HG03575 (cell line): ENCODE measurements around the gene CD209.
"Not testable (repeated sequence)": the region's sequence is repeated elsewhere in the genome, so short reads cannot be mapped to it uniquely, and the experiment has no call there.

Source experiments
- ATAC-seq: cut with Tn5 transposase; IDR thresholded peaks from one replicate; pipeline ENCODE4 v1.9.1; 2021; ENCODE audit not compliant: unreplicated experiment, insufficient number of reproducible peaks, low FRiP score; ENCODE audit errors: extremely low read depth

Gene CD209, protein sequence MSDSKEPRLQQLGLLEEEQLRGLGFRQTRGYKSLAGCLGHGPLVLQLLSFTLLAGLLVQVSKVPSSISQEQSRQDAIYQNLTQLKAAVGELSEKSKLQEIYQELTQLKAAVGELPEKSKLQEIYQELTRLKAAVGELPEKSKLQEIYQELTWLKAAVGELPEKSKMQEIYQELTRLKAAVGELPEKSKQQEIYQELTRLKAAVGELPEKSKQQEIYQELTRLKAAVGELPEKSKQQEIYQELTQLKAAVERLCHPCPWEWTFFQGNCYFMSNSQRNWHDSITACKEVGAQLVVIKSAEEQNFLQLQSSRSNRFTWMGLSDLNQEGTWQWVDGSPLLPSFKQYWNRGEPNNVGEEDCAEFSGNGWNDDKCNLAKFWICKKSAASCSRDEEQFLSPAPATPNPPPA

DNA sequence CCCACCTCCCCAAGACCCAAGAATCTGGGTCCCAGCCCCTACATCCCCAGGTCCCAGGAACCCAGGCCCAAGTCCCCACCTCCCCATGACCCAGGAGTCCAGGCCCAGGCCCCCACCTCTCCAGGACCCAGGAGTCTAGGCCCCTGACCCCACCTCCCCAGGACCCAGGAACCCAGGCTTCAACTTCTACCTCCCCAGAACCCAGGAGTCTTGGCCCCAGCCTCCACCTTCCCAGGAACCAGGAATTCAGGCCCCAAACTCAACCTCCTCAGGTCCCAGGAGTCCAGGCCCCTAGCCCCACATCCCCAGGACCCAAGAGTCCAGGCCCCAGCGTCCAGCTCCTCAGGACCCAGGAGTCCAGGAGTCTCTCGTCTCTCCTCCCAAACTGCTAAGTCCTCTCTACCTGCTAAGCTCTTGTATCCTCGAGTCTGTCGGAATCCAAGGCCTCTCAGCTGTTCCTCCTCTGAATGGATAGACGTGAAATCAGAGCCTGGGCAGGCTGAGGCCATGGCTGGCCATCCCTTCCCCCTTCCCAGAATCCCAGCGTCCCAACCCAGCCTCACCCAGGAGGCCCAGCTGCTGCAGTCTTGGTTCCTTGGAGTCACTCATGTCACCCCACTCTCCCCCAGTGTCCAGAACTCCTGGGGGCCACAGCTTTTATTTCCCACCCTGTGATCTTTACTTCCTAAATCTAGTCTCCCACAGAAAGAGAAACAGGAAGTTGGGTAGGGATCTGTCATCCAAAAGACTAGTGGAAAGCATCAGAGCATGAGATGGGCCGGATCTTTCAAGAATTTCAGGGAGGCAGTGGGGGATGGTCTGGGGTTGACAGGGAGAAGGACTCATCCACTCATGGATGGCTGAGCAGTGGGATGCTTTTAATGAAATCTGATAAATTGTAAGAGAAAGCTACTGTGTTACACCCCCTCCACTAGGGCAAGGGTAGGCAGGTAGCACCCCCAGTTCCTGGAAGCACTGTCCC lies at the start of gene CD209:
Gene CD209 (minus strand): TSS at position 632 of the 982 bp plus-strand sequence. CDS start 23 bp downstream, at position 609.
- ATAC-seq, result no peak

DNA sequence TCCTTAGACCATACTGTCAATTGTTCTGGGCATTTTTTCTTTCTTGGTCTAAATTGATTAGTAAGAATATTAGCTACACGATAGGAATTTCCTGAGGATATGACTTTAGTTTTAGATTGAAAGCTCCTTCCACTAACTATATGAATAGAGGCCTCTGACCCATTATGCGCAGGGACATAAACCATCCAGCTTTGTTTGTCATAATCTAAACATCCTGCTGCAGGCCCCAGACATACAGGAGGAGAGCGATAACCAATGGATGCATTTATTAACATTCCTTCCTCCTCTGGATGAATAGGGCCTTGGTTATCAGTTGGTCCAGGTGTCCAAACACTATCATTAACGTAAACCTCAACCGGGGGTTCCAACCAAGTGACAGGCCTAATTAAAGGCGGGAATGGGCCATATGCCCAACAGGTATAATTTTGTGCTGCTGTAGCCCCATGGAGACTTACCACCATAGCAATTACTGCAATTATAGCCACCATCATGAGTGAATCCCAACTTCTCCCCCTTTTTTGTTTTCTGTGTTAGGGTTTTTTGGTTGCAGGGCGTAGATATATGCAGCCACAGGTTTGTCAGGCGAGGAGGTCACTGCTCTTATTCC lies 48.3 kb upstream of the CD209 start:
- no peak for ATAC-seq

DNA sequence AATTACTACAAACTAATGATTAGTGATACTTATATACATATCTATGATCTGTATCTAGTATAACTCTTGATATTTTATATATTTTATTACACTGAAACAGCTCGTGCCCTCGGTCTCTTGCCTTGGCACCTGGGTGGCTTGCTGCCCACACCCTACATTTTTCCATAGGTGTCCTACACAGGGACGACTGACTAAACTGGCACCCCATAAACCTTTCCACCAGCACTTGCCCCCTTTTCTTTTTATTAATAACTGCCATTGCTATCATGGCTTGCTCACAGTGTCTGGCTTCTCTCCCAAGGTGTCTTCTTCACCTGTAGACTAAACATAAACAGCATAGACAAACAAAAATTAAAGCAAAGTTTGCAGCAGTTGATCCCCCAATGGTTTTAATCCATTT lies 46.2 kb upstream of the CD209 start:
- no peak for ATAC-seq

DNA sequence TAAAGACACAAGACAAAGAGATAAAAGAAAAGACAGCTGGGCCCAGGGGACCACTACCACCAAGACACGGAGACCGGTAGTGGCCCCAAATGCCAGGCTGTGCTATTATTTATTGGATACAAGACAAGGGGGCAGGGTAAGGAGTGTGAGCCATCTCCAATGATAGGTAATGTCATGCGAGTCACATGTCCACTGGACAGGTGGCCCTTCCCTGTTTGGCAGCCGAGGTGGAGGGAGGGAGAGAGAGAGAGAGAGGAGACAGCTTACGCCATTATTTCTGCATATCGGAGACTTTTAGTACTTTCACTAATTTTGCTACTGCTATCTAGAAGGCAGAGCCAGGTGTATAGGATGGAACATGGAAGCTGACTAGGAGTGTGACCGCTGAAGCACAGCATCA lies 45.4 kb upstream of the CD209 start:
- not testable (repeated sequence) for ATAC-seq

DNA sequence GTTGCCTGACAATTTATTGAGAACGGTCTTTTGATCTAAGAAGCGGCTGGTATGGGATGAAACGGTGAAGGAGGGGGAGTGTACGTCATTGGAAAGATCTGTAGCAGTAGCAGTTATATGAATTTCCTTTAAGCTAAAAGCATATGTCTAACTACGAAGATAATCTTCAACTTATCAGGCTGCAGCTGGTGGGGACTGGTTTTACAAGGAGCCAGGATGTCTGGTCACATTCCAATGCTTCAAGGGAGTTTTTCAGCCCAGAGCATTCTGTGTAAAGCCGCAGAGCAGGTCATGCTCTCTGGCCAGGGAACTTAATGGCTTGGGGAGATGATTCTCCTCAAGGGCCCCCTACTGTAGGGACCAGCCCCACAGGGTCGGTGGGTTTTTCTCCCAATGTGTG lies 44.9 kb upstream of the CD209 start:
- ATAC-seq, result no peak

DNA sequence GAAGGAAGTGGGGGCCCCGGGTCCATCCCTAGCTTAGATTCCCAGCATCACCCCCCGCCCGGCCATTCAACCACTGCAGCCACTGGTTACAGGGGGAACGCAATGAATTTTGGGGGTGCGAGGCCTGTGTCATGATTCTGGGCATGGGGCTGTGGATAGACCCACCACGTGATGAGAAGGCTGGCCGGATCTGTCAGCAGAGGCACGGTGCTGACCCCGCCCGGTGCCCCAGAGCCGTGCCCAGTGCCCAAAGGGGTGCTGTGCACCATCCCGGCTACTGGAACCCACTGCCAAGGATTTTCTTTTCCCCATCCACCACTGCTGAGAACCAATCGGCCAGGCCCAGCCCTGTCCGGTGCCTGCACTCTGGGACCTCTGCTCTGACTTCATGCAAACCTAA lies 43.1 kb upstream of the CD209 start:
- ATAC-seq, result no peak

DNA sequence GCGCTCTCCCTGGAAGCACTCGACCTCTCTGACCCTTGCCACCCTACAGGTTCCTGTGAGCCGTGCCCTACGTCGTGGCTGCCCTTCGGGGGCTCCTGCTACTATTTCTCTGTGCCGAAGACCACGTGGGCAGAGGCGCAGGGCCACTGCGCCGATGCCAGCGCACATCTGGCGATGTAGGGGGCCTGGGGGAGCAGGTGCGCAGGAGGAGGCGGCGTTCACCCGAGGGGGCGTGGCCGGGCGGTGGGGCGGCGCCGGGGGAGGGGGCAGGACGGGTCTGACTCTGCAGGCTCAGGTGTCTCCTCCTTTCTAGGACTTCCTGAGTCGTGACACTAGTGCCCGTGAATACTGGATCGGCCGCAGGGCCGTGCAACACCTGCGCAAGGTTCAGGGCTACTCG lies 42.1 kb upstream of the CD209 start:
- no peak for ATAC-seq

DNA sequence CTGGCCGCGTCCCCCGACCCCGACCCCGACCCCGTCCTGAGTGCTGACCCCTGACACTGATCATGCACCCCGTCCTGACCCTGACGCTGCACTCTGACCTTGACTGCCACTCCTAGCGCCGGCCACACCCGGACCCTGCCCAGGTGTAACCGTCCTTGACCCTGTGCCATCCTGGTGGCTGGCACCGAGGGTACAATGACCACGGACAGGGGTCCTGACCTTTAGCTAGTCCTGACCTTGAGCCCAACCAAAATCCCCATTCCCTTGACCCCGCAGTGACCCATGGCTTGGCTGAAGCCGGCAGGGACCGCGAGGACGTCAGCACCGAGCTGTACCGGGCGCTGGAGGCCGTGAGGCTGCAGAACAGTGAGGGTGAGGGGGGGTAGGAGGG lies 41.6 kb upstream of the CD209 start:
- ATAC-seq, result no peak

DNA sequence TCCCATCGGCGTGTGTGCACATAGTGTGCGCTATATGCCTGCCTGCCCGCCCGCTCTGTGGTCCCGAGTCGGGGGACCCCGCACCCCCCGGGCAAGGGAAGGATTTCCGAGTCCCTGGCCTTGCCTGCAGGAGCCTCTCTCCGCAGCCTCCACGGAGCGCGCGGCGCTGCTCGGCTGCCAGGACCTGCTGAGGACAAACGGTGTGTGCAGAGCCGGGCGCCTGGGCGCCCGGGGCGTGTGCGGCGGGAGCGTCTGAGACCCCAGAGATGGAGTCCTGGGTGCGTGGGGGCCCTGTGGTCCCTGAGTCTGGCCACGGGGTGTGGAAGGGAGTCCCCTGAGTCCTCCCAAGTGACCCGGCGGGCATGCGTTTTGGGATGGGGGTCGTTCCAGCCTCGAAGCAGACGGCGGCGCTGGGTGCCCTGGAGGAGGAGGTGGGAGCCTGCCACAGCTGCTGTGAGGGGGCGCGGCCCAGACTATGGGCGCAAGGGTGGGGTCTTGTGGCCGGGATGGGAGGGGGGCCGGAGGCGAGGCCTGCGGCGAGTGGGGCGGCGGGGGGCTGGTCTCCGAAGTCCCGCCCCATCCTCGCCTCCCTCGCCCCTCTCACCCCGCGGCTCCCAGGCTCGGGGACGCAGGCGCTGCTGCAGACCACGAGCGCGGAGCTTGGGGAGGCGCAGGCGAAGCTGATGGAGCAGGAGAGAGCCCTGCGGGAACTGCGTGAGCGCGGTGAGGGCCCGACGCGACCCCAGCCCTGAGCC lies 41.0 kb upstream of the CD209 start:
- ATAC-seq, result no peak

DNA sequence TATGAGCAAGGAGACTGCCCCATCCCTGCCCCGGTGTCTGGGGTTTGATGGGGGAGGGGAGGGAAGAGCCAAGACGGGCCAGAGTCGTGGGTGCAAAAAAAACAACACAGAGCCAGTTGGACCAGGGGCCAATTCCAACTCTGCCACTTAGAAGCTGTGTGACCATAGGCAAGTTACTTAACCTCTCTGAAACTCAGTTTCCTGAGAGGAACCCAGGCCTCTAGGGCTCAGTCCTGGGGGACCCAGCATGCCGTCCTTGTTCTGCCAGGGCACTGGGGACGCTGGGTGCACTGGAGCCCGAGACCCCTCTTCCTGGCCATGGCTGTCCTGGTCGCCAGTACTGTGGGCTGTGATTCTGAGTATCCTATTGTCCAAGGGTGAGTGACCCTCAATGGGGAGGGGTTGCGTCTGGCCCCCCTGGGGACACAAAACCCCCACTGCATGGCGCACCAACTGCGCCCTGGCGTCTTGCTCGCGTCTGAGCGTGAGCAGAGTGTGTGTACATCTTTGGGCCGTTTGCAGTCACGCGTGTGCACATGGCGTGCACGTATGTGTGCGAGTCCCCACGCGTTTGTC lies 40.4 kb upstream of the CD209 start:
- no peak for ATAC-seq

DNA sequence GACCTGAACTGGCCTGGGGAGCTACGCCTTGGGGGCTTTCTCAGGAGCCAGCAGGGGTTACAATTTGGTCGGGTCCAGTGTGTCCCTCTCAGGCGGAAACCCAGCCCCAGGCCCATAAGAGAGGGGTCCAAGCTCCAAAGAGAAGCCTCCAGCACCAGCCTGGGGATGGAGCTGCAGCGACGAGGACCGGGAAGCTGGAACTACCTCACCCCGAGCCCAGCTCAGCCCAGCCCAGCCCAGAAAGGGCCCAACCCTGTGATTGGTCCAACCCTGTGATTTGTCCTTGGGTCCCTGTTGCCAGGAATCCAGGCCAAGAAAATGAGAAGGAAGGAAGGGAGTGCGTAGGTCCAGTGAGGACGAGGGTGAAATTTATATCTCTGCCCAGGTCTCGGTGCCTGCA lies 39.8 kb upstream of the CD209 start:
- ATAC-seq, result no peak

DNA sequence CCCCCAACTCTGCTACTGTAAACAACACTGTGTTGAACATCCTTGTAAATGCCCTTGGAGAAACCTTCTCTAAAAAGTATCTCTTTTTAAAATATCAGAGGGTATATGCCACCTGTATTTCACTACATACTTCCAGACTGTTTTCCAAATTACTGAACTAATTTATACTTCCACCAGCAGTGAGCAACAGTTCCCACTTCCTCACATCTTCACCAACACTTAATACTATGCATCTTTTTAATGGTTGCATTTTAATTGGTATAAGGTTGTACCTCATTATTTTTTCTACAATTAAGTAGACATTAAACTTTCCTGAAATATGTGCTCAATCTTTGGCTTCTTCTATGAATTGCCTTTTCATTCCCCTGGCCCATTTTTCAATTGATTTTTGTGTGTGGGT lies 37.5 kb upstream of the CD209 start:
- no peak for ATAC-seq

DNA sequence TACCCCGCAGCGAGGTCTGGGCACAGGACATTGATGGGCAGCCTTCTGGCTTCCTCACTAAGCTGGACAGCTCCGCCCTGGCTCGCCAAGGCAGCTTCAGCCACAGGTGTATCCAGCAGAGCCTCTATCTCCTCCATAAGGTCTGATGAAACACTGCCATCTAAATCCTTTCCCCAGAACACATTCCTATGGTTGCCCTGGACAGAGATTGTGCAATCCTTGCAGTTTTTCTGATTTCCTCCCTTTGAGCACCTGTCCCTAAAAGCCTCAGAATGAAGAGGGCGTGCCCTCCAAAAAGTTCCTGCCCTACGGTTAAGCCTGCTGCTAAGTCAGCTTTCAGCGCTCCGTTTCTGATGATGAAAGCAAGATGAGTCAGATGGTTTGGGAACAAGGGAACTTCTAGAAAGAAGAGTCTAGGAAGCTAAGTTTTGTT lies 36.7 kb upstream of the CD209 start:
- no peak for ATAC-seq

DNA sequence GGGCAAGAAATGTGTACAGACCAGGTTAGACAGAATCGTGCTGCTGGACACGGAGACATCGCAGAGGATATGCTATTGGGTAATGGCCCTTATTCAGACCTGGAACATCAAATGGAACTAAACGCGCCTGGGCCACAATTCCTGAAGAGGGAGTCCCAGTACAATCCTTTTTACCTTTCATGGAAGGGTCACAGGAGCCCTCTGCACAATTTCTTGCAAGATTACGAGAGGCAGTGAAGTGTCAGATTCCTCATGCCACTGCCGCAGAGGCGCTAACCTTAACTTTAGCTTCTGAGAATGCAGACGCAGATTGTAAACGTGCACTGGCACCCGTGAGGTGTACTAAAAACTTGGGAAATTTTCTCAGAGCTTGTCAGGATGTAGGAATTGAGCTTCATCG lies 33.8 kb upstream of the CD209 start:
- ATAC-seq, result no peak

DNA sequence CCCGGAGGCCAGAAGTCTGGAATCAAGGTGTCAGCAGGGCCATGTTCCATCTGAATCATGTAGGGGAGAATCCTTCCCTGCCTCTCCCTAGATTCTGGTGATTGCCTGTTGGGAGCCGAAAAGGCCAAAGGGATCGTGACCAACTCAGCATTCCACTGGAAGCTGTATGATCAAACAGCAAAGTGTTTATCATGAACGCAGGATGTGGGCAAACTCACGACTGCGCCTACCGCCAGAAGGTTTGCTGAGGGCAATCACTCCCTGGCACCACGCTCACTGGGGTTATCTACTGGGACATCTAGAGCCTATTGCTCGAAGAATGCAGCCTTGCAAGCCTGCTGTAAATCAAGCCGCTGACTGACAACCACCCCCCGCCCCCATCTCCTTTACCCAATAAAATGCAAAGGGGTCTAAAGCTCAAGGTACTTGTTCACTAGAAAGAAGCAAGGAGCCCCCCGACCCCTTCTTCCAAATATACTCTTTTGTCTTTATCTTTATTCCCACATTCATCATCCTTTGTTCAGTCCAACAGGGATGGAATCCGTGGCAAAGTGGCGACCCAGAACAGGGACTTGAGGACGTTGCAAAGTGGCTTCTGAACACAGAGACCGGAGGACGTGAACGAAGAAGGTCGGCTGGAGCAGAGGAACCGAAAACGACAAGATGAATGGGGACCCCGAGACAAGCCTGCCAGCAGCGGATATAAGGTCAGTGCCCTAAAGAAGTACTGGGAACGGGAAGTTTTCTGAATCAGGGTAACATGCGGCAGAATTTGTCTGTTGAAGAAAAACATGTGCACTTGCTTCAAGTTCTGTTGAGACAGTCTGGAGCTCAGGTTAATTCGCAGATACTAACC lies 32.5 kb upstream of the CD209 start:
- no peak for ATAC-seq

DNA sequence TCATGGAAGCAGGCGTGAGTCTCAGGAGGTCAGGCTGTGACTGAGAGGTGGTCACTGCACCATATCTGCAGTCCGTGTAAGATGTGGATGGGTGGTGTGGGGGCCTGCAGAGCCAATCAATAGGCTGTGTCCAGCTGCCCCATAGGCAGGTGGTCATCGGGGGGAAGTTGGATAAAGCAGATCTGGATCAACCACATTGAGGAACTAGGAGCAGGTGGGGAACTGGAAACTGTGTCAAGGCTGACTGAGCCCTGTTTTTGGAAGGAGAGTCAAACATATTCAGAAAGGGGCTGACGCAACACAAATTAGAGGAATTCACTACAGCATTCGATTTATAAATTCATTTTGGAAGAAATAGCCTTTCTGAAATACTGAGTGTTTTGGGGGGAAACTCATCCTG lies 30.7 kb upstream of the CD209 start:
- no peak for ATAC-seq

DNA sequence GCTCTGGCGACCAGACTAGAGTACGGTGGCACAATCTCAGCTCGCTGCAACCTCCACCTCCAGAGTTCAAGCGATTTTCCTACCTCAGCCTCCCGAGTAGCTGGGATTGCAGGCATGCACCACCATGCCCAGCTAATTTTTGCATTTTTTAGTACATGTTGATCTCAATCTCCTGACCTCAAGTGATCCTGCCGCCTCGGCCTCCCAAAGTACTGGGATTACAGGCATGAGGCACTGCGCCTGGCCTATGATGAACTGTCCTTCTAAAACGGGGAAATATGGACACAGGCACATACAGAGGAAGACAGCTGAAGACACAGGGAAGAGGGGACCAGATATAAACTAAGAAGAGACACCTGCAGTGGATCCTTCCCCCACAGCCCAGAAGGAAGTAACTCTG lies 28.4 kb upstream of the CD209 start:
- ATAC-seq, result no peak

DNA sequence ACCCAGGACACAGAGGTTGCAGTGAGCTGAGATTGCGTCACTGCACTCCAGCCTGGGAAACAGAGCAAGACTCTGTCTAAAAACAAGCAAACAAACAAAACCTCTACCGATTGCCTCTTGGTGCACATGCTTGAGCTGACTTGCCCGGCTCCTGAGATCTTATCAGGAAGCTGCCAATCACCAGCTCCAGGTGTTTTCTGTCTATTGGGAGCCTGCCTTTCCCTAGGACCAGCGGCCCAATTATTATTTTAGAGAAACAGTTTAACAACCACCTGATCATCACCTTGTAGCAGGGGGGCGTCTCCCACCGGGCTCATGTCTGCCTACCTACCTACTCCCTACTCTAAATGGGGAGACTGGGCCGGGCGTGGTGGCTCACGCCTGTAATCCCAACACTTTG lies 26.5 kb upstream of the CD209 start:
- no peak for ATAC-seq
